SK-N-DZ (cell line): ENCODE results near the gene CSNK1D.
A peak's percentile ranks its signal among the peaks of the same experiment; 100 is the strongest.

Source experiments
- DNase-seq: peaks from one replicate; pipeline ENCODE4 v3.0.0-alpha.2; 2015; ENCODE audit warnings: low spot score

Gene CSNK1D

GRCh38 chr17:82240506-82241182, 32.9 kb downstream of the CSNK1D start:
- no peak for DNase-seq

- DNase-seq, result no peak
Measured at GRCh38 chr17:82239926-82240505, 33.5 kb downstream of the CSNK1D start.

- no peak for DNase-seq
Measured at GRCh38 chr17:82239401-82239925, 34.0 kb downstream of the CSNK1D start.

GRCh38 chr17:82238472-82239201, 34.9 kb downstream of the CSNK1D start:
- no peak for DNase-seq

- no peak for DNase-seq
Measured at GRCh38 chr17:82237746-82238471, 35.6 kb downstream of the CSNK1D start.

GRCh38 chr17:82237083-82237745, 36.3 kb downstream of the CSNK1D start:
- no peak for DNase-seq

- DNase-seq, result peak; percentile 62
Measured at GRCh38 chr17:82236142-82236971, 37.1 kb downstream of the CSNK1D start.

GRCh38 chr17:82235775-82236141, 37.7 kb downstream of the CSNK1D start:
- DNase-seq, result no peak

- DNase-seq, result no peak
Measured at GRCh38 chr17:82235056-82235774, 38.3 kb downstream of the CSNK1D start.

GRCh38 chr17:82234211-82235055, 39.1 kb downstream of the CSNK1D start:
- DNase-seq, result peak; percentile 45

- no peak for DNase-seq
Measured at GRCh38 chr17:82232876-82233785, 40.4 kb downstream of the CSNK1D start.

GRCh38 chr17:82232322-82232820, 41.1 kb downstream of the CSNK1D start:
- DNase-seq, result no peak

- peak; percentile 82 for DNase-seq
Measured at GRCh38 chr17:82231562-82232321, 41.8 kb downstream of the CSNK1D start.

GRCh38 chr17:82231312-82231561, 42.3 kb downstream of the CSNK1D start:
- no peak for DNase-seq

- peak; percentile 82 for DNase-seq
Measured at GRCh38 chr17:82230609-82231311, 42.7 kb downstream of the CSNK1D start.
